Measurements from ENCODE around the gene AUNIP.

- TF ChIP-seq CTCF (IDR thresholded peaks at IDR 0.05) (no peak), RARB (CRISPR knock-in tag; IDR thresholded peaks at IDR 0.05) (no peak), POLR2A (IDR thresholded peaks at IDR 0.05; ENCODE audit: low read length) (no peak), MAX (IDR thresholded peaks at IDR 0.05) (no peak), BCL3 (IDR thresholded peaks at IDR 0.05) (no peak), CHD2 (IDR thresholded peaks at IDR 0.05; ENCODE audit: low read length, partially characterized antibody) (no peak), EP300 (IDR thresholded peaks at IDR 0.05) (no peak), CBX8 (IDR thresholded peaks at IDR 0.05) (no peak), SMC3 (IDR thresholded peaks at IDR 0.05) (no peak), USF2 (IDR thresholded peaks at IDR 0.05) (no peak), MYC (IDR thresholded peaks at IDR 0.05; ENCODE audit: borderline replicate concordance, low read length) (no peak), EHF (CRISPR knock-in tag; IDR thresholded peaks at IDR 0.05) (no peak), SREBF2 (IDR thresholded peaks at IDR 0.05) (no peak), REST (IDR thresholded peaks at IDR 0.05) (no peak)
These were observed 17.4 kb upstream of the AUNIP start for GRCh38 chr1:25876693-25877077.

All from A549 (cell line).